Transverse colon (tissue), 4 donors: ENCODE results near the gene CSNK1A1L.

ENCODE experiments used
- POLR2A ChIP-seq: fragments of 450-650 bp; IDR thresholded peaks from one replicate; pipeline ENCODE4 v1.6.1; 2016; ENCODE audit warnings: antibody characterized with exemption, mild to moderate bottlenecking, moderate library complexity
- POLR2AphosphoS5 ChIP-seq, 3 donors: sonication (generic); formaldehyde crosslinking; IDR thresholded peaks; one replicate each; pipeline ENCODE4 v1.6.1; 2016; ENCODE audit warnings: antibody characterized with exemption in 3 of 3
- TF ChIP-seq, protein P1 (sequence below), 5 experiments: fragments of 200-600 bp in 3 of 5; fragments of 450-650 bp in 2 of 5; sonication (generic) in 3 of 5; IDR thresholded peaks; 1 replicate in 2 of 5; 2 replicates in 3 of 5; pipeline ENCODE4 v1.5.1; 2016 to 2017; ENCODE audit warnings: antibody characterized with exemption in 5 of 5, inconsistent platforms in 3 of 5, mild to moderate bottlenecking in 2 of 5, moderate library complexity in 1 of 5

GRCh38 chr13:37085606-37086005, 19.9 kb downstream of the CSNK1A1L start:
- TF ChIP-seq, protein P1, sequence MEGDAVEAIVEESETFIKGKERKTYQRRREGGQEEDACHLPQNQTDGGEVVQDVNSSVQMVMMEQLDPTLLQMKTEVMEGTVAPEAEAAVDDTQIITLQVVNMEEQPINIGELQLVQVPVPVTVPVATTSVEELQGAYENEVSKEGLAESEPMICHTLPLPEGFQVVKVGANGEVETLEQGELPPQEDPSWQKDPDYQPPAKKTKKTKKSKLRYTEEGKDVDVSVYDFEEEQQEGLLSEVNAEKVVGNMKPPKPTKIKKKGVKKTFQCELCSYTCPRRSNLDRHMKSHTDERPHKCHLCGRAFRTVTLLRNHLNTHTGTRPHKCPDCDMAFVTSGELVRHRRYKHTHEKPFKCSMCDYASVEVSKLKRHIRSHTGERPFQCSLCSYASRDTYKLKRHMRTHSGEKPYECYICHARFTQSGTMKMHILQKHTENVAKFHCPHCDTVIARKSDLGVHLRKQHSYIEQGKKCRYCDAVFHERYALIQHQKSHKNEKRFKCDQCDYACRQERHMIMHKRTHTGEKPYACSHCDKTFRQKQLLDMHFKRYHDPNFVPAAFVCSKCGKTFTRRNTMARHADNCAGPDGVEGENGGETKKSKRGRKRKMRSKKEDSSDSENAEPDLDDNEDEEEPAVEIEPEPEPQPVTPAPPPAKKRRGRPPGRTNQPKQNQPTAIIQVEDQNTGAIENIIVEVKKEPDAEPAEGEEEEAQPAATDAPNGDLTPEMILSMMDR (IDR thresholded peaks at IDR 0.05) = no peak
- TF ChIP-seq POLR2A (no peak), POLR2AphosphoS5 (IDR thresholded peaks at IDR 0.05) (no peak)
